HepG2 (cell line): ENCODE results near the gene EBF3. TPM values are rescaled to one million over a fixed set of nuclear protein-coding genes. Genes with fewer than 3 reads are reported as not detected.

ENCODE experiments used
- ATAC-seq: fragments of 200-7000 bp; cut with Tn5 transposase; 3 replicates; pipeline ENCODE4 v1.9.1; 2020; ENCODE audit warnings: mild to moderate bottlenecking, moderate library complexity
- BruUV-seq: library from RNA; stranded (reverse); fragments of 400-500 nt; replicated peaks from 2 replicates; lab custom pipeline; 2021; lab: Mats Ljungman, UMichigan
- CTCF ChIA-PET: fragments of 300-600 bp; formaldehyde crosslinking; extraction: SDS; loops from one replicate; lab custom pipeline; 2021; ENCODE audit warnings: low total read pairs, inconsistent platforms, low intra/inter-chr PET ratio; lab: Yijun Ruan, JAX
- POLR2A ChIA-PET: fragments of 350-600 bp; sonication (Branson Sonifier 250); formaldehyde crosslinking; loops from one replicate; lab custom pipeline; 2020; ENCODE audit warnings: antibody characterized with exemption, inconsistent platforms; lab: Yijun Ruan, JAX
- DNase-seq: peaks from one replicate; pipeline ENCODE4 v3.0.0-alpha.2; 2015; ENCODE audit warnings: low spot score
- FAIRE-seq: peaks from 3 replicates; lab custom pipeline; 2011; peaks lifted over from hg19 to GRCh38; lab: Jason Lieb, UNC
- H2AFZ ChIP-seq: one replicate; pipeline ENCODE4 v1.6.1; 2011; ENCODE audit warnings: low read length, inconsistent platforms
- H3K27ac ChIP-seq: fragments of 300-600 bp; 3 replicates; pipeline ENCODE4 v1.8.0; 2011; ENCODE audit warnings: mixed run types, mild to moderate bottlenecking, mixed read lengths, low read length, inconsistent platforms; ENCODE audit not compliant: insufficient read depth; ENCODE audit errors: extremely low read length
- H3K27me3 ChIP-seq, 2 experiments: fragments of 200-600 bp in 1 of 2; 2 replicates in 1 of 2; 3 replicates in 1 of 2; pipeline versions ENCODE4 v1.6.0 to v1.8.0; 2011; ENCODE audit warnings: low read length in 2 of 2, mild to moderate bottlenecking in 2 of 2, moderate library complexity in 2 of 2, inconsistent platforms in 1 of 2; ENCODE audit not compliant: insufficient read depth in 2 of 2, control insufficient read depth in 1 of 2
- H3K36me3 ChIP-seq, 2 experiments: fragments of 200-600 bp in 1 of 2; replicated peaks in 1 of 2; 2 replicates in 1 of 2; 3 replicates in 1 of 2; pipeline versions ENCODE4 v1.5.1 to v1.8.0; 2011; ENCODE audit warnings: low read length in 2 of 2, inconsistent platforms in 1 of 2; ENCODE audit not compliant: insufficient read depth in 2 of 2, control insufficient read depth in 1 of 2
- H3K4me1 ChIP-seq: 2 replicates; pipeline ENCODE4 v1.5.1; 2012; ENCODE audit warnings: low read length, inconsistent platforms; ENCODE audit not compliant: insufficient read depth
- H3K4me2 ChIP-seq: 2 replicates; pipeline ENCODE4 v1.6.0; 2011; ENCODE audit warnings: low read depth, low read length, inconsistent platforms
- H3K4me3 ChIP-seq, 3 experiments: fragments of 200-600 bp in 1 of 3; sonication (generic), shearing (Covaris generic) in 1 of 3; replicated peaks in 1 of 3; 2 replicates each; pipeline ENCODE4 v1.5.1; 2011 to 2016; ENCODE audit warnings: low read length in 3 of 3, inconsistent platforms in 2 of 3, low read depth in 2 of 3, mild to moderate bottlenecking in 2 of 3, control low read depth in 1 of 3, mixed read lengths in 1 of 3; ENCODE audit not compliant: insufficient read depth in 1 of 3
- H3K79me2 ChIP-seq: one replicate; pipeline ENCODE4 v1.6.1; 2011; ENCODE audit warnings: low read length, inconsistent platforms; ENCODE audit not compliant: insufficient read depth
- H3K9ac ChIP-seq: 2 replicates; pipeline ENCODE4 v1.6.0; 2011; ENCODE audit warnings: mild to moderate bottlenecking, low read depth, low read length, inconsistent platforms; ENCODE audit not compliant: insufficient read depth
- H3K9me3 ChIP-seq: 2 replicates; pipeline ENCODE4 v1.5.1; 2012; ENCODE audit warnings: mild to moderate bottlenecking, low read length
- H4K20me1 ChIP-seq: 2 replicates; pipeline ENCODE4 v1.6.0; 2011; ENCODE audit warnings: inconsistent platforms, mild to moderate bottlenecking, low read length, moderate library complexity; ENCODE audit not compliant: insufficient read depth
- BHLHE40 ChIP-seq: IDR thresholded peaks from 2 replicates; pipeline ENCODE4 v1.6.1; 2011; ENCODE audit warnings: low read length, improper control_type of control experiment
- DNMT3B ChIP-seq: conservative IDR thresholded peaks from 2 replicates; pipeline ENCODE4 v1.6.1; 2016; ENCODE audit warnings: missing biosample characterization, control low read depth
- TCF12 ChIP-seq, 2 experiments: fragments of 450-650 bp in 1 of 2; sonication (generic) in 1 of 2; formaldehyde crosslinking in 1 of 2; IDR thresholded peaks; 2 replicates each; pipeline versions ENCODE4 v1.6.1 to v1.8.0; 2017 to 2022; ENCODE audit warnings: antibody characterized with exemption in 1 of 2, mild to moderate bottlenecking in 1 of 2, missing genetic modification reagents in 1 of 2, moderate library complexity in 1 of 2
- ZSCAN20 ChIP-seq: sonication (generic); formaldehyde crosslinking; IDR thresholded peaks from 2 replicates; pipeline ENCODE4 v1.4.0; 2020; ENCODE audit warnings: missing genetic modification reagents, mild to moderate bottlenecking, borderline replicate concordance
- WGBS: methylation state at CpG from one replicate; pipeline ENCODE4 v1.1.6; 2017; ENCODE audit warnings: low lambda C conversion rate; 5-methylcytosine and 5-hydroxymethylcytosine counted together
- in situ Hi-C: cut with HindIII; loops from 2 replicates; pipeline ENCODE4 v1.10.0; 2017; ENCODE audit warnings: low pct_unique_long_range_greater_than_20kb; ENCODE audit not compliant: extremely low pct_ligation_motif_present
- intact Hi-C: fragments of 100-400 bp; cut with micrococcal nuclease; formaldehyde crosslinking; loops from one replicate; pipeline ENCODE4 v1.10.0; 2022; ENCODE audit not compliant: unreplicated experiment
- polyA plus RNA-seq, 8 experiments: library from polyadenylated mRNA; depleted of rRNA in 3 of 8; stranded (reverse) in 7 of 8; unstranded in 1 of 8; fragments of >200 nt; fragmentation: Illumina TruSeq in 4 of 8; extraction: Trizol in 4 of 8; gene quantifications; 2 replicates each; pipeline versions ENCODE4 v1.2.1 to v1.2.3, GENCODE V29; 2011 to 2016; ENCODE audit warnings: low read depth in 4 of 8, missing spikeins in 1 of 8, mixed read lengths in 1 of 8; ENCODE audit not compliant: insufficient read depth in 1 of 8
- total RNA-seq, 5 experiments: library from RNA; depleted of rRNA; stranded (reverse); fragments of >200 nt; fragmentation: Illumina TruSeq; extraction: Trizol; gene quantifications; 2 replicates each; pipeline ENCODE4 v1.2.3, GENCODE V29; 2016; ENCODE audit warnings: low read depth in 1 of 5
- TF ChIP-seq, protein P1 (sequence below): IDR thresholded peaks from 2 replicates; pipeline ENCODE4 v1.6.1; 2016; ENCODE audit warnings: missing compliant biosample characterization, missing genetic modification reagents, borderline replicate concordance
- TF ChIP-seq, protein P2 (sequence below): sonication (generic); formaldehyde crosslinking; IDR thresholded peaks from 2 replicates; pipeline ENCODE4 v1.4.0; 2020; ENCODE audit warnings: mild to moderate bottlenecking, missing genetic modification reagents, borderline replicate concordance

Gene EBF3
- total and polyA plus RNA-seq, 2 of the 13 experiments (the other 11 are each of a cell fraction or from before 2014, with no cell fraction given): not detected

DNA sequence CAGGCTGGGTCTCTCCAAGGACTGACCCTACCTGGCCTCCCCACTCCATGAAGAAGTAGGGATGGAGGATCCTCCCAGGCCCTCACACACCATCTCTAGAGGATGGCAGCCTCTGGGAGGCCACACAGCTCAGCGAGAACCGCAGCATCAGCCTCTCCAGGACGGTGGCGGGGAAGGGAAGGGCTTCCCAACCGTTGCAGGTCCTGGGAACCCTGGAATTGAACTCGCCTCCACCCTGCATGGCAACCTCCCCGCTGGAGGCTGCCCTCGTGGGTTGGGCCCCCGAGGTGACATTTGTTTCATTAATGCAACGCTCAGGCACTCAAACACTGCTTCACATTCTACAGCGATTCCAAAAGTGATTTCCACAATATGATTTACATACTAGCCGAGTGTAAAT, 58.5 kb downstream of the EBF3 start:
- Histone ChIP-seq H3K9ac (no peak overlapping the region), H3K9me3 (no peaks in the 10 kb centered on the region), H2AFZ (no peak overlapping the region), H4K20me1 (no peaks in the 10 kb centered on the region), H3K27me3 (peaks cover 2 to 44% of the 10 kb centered on the region in 2 experiments; a peak in 4 of 5 replicates), H3K36me3 (no peaks in the 10 kb centered on the region), H3K79me2 (no peaks in the 10 kb centered on the region), H3K27ac (no peak overlapping the region), H3K4me2 (no peak overlapping the region), H3K4me1 (no peaks in the 10 kb centered on the region), H3K4me3 (no peak overlapping the region)
- CTCF ChIA-PET: no interaction called here
- no peak for DNase-seq
- no TSS peak for BruUV-seq
- intact Hi-C loops (no loop called here), in situ Hi-C loops (no loop called here)
- FAIRE-seq: no peak
- POLR2A ChIA-PET: no interaction called here
- no peak for ATAC-seq
- TF ChIP-seq, protein P1, sequence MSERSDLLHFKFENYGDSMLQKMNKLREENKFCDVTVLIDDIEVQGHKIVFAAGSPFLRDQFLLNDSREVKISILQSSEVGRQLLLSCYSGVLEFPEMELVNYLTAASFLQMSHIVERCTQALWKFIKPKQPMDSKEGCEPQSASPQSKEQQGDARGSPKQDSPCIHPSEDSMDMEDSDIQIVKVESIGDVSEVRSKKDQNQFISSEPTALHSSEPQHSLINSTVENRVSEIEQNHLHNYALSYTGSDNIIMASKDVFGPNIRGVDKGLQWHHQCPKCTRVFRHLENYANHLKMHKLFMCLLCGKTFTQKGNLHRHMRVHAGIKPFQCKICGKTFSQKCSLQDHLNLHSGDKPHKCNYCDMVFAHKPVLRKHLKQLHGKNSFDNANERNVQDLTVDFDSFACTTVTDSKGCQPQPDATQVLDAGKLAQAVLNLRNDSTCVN (CRISPR knock-in tag): no peak
- TF ChIP-seq DNMT3B (no peak), TCF12 (IDR thresholded peaks at IDR 0.05) (no peak), TCF12 (CRISPR knock-in tag; IDR thresholded peaks at IDR 0.05) (no peak), BHLHE40 (no peak), ZSCAN20 (CRISPR knock-in tag) (no peak)
- TF ChIP-seq, protein P2, sequence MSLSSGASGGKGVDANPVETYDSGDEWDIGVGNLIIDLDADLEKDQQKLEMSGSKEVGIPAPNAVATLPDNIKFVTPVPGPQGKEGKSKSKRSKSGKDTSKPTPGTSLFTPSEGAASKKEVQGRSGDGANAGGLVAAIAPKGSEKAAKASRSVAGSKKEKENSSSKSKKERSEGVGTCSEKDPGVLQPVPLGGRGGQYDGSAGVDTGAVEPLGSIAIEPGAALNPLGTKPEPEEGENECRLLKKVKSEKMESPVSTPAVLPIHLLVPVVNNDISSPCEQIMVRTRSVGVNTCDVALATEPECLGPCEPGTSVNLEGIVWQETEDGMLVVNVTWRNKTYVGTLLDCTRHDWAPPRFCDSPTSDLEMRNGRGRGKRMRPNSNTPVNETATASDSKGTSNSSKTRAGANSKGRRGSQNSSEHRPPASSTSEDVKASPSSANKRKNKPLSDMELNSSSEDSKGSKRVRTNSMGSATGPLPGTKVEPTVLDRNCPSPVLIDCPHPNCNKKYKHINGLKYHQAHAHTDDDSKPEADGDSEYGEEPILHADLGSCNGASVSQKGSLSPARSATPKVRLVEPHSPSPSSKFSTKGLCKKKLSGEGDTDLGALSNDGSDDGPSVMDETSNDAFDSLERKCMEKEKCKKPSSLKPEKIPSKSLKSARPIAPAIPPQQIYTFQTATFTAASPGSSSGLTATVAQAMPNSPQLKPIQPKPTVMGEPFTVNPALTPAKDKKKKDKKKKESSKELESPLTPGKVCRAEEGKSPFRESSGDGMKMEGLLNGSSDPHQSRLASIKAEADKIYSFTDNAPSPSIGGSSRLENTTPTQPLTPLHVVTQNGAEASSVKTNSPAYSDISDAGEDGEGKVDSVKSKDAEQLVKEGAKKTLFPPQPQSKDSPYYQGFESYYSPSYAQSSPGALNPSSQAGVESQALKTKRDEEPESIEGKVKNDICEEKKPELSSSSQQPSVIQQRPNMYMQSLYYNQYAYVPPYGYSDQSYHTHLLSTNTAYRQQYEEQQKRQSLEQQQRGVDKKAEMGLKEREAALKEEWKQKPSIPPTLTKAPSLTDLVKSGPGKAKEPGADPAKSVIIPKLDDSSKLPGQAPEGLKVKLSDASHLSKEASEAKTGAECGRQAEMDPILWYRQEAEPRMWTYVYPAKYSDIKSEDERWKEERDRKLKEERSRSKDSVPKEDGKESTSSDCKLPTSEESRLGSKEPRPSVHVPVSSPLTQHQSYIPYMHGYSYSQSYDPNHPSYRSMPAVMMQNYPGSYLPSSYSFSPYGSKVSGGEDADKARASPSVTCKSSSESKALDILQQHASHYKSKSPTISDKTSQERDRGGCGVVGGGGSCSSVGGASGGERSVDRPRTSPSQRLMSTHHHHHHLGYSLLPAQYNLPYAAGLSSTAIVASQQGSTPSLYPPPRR (CRISPR knock-in tag): no peak
- WGBS: 1% methylated on average over 5 of the region's 12 CpGs
